ENCODE results near the gene ALDH2. TPM values are rescaled to one million over a fixed set of nuclear protein-coding genes. Genes with fewer than 3 reads are reported as not detected.
"Not testable (repeated sequence)": the region's sequence is repeated elsewhere in the genome, so short reads cannot be mapped to it uniquely, and the experiment has no call there.

The ALDH2 gene
- total RNA-seq, 2 donors from 2014 or later = 99.0 to 135 TPM

GRCh38 chr12:111759991-111760390 is 6.7 kb upstream of the ALDH2 start:
- Histone ChIP-seq H3K27me3 (replicated peaks; ENCODE audit: insufficient read depth) (no peaks in the 10 kb centered on the region), H3K27ac (no peak overlapping the region), H3K36me3 (no peaks in the 10 kb centered on the region), H3K4me3 (no peak overlapping the region), H3K9me3 (no peaks in the 10 kb centered on the region), H3K4me1 (ENCODE audit: control insufficient read depth in 1 of 2, low read depth in 2 of 2) (peaks cover 11 to 36% of the 10 kb centered on the region in 2 donors)
- DNase-seq (ENCODE audit: low spot score) (no peak), ATAC-seq (ENCODE audit: insufficient number of reproducible peaks, low FRiP score, low read depth) (no peak)
- TF ChIP-seq CTCF (IDR thresholded peaks at IDR 0.05) = no peak

- ATAC-seq (ENCODE audit: insufficient number of reproducible peaks, low FRiP score, low read depth) = no peak
- Histone ChIP-seq H3K4me1 (ENCODE audit: control insufficient read depth in 1 of 2, low read depth in 2 of 2) (peaks cover 11 to 31% of the 10 kb centered on the region in 2 donors), H3K4me3 (no peak overlapping the region), H3K27ac (no peak overlapping the region), H3K27me3 (replicated peaks; ENCODE audit: insufficient read depth) (no peaks in the 10 kb centered on the region), H3K36me3 (no peaks in the 10 kb centered on the region), H3K9me3 (no peaks in the 10 kb centered on the region)
- TF ChIP-seq CTCF (IDR thresholded peaks at IDR 0.05) = no peak
- no peak for DNase-seq (ENCODE audit: low spot score)
Measured at GRCh38 chr12:111761099-111761498, 5.6 kb upstream of the ALDH2 start.

GRCh38 chr12:111761706-111762105 is 5.0 kb upstream of the ALDH2 start:
- Histone ChIP-seq H3K9me3 (no peaks in the 10 kb centered on the region), H3K27ac (no peak overlapping the region), H3K4me1 (ENCODE audit: control insufficient read depth in 1 of 2, low read depth in 2 of 2) (peaks cover 7 to 29% of the 10 kb centered on the region in 2 donors), H3K4me3 (no peak overlapping the region), H3K27me3 (replicated peaks; ENCODE audit: insufficient read depth) (no peaks in the 10 kb centered on the region), H3K36me3 (no peaks in the 10 kb centered on the region)
- no peak for DNase-seq (ENCODE audit: low spot score)
- ATAC-seq (ENCODE audit: insufficient number of reproducible peaks, low FRiP score, low read depth) = no peak
- TF ChIP-seq CTCF (IDR thresholded peaks at IDR 0.05) = no peak

GRCh38 chr12:111763552-111763951 is 3.2 kb upstream of the ALDH2 start:
- DNase-seq (ENCODE audit: low spot score); H3K9me3 ChIP-seq; H3K36me3 ChIP-seq; H3K27me3 ChIP-seq (replicated peaks; ENCODE audit: insufficient read depth); H3K27ac ChIP-seq; ATAC-seq (ENCODE audit: insufficient number of reproducible peaks, low FRiP score, low read depth); H3K4me3 ChIP-seq: not testable (repeated sequence)
- H3K4me1 ChIP-seq (ENCODE audit: control insufficient read depth in 1 of 2, low read depth in 2 of 2) = peaks cover 3 to 19% of the 10 kb centered on the region in 2 donors

- Histone ChIP-seq H3K27me3 (replicated peaks; ENCODE audit: insufficient read depth) (no peaks in the 10 kb centered on the region), H3K36me3 (no peaks in the 10 kb centered on the region)
- no peak for TF ChIP-seq CTCF (IDR thresholded peaks at IDR 0.05)
Measured at GRCh38 chr12:111764120-111764821, 2.5 kb upstream of the ALDH2 start.

More at GRCh38 chr12:111764120-111764821, 2.5 kb upstream of the ALDH2 start:
- Histone ChIP-seq H3K4me3 (no peak overlapping the region), H3K4me1 (ENCODE audit: control insufficient read depth in 1 of 2, low read depth in 2 of 2) (peaks cover 6 to 24% of the 10 kb centered on the region in 2 donors), H3K27ac (no peak overlapping the region), H3K9me3 (no peaks in the 10 kb centered on the region)
- DNase-seq (ENCODE audit: low spot score) (no peak), ATAC-seq (ENCODE audit: insufficient number of reproducible peaks, low FRiP score, low read depth) (no peak)
